ENCODE results near the gene FBXW12. TPM values are rescaled to one million over a fixed set of nuclear protein-coding genes. Genes with fewer than 3 reads are reported as not detected.

The FBXW12 gene
- total RNA-seq, 4 donors from 2014 or later = not detected

- DNase-seq (no peak), ATAC-seq (no peak)
- no peak overlapping the region for H3K4me3 ChIP-seq
- TF ChIP-seq CTCF (IDR thresholded peaks at IDR 0.05 in 4 of 5, conservative IDR thresholded peaks at IDR 0.05 in 1 of 5) = no peak
- TF ChIP-seq POLR2A (IDR thresholded peaks at IDR 0.05) = no peak
- H3K36me3 ChIP-seq = no peaks in the 10 kb centered on the region
- intact Hi-C loops (cut with DNase I; ENCODE audit: low total_unique reads) (no loop called here), in situ Hi-C loops (cut with MboI; ENCODE audit: low sequenced_read_pairs in 4 of 4) (no loop called here)
- no peaks in the 10 kb centered on the region for H3K27me3 ChIP-seq
- H3K27ac ChIP-seq = no peak overlapping the region
- H3K9me3 ChIP-seq = no peaks in the 10 kb centered on the region
- no peaks in the 10 kb centered on the region for H3K4me1 ChIP-seq
These were observed 40.5 kb downstream of the FBXW12 start for GRCh38 chr3:48412375-48413001.

GRCh38 chr3:48413086-48413485, 41.1 kb downstream of the FBXW12 start:
- intact Hi-C loops (cut with DNase I; ENCODE audit: low total_unique reads) = no loop called here
- H3K4me1 ChIP-seq = no peaks in the 10 kb centered on the region
- ATAC-seq (no peak), DNase-seq (no peak)
- H3K9me3 ChIP-seq = no peaks in the 10 kb centered on the region
- TF ChIP-seq CTCF (IDR thresholded peaks at IDR 0.05 in 4 of 5, conservative IDR thresholded peaks at IDR 0.05 in 1 of 5) (no peak), POLR2A (IDR thresholded peaks at IDR 0.05) (no peak)
- H3K36me3 ChIP-seq = no peaks in the 10 kb centered on the region
- H3K27ac ChIP-seq = no peak overlapping the region
- in situ Hi-C loops (cut with MboI; ENCODE audit: low sequenced_read_pairs in 4 of 4) = no loop called here
- H3K4me3 ChIP-seq = no peak overlapping the region
- H3K27me3 ChIP-seq = no peaks in the 10 kb centered on the region

- no peak overlapping the region for H3K4me3 ChIP-seq
- intact Hi-C loops (cut with DNase I; ENCODE audit: low total_unique reads) = no loop called here
- ATAC-seq (no peak), DNase-seq (no peak)
- no peak overlapping the region for H3K27ac ChIP-seq
- no peaks in the 10 kb centered on the region for H3K36me3 ChIP-seq
- in situ Hi-C loops (cut with MboI; ENCODE audit: low sequenced_read_pairs in 4 of 4) = no loop called here
- no peaks in the 10 kb centered on the region for H3K27me3 ChIP-seq
- TF ChIP-seq POLR2A (IDR thresholded peaks at IDR 0.05) (no peak), CTCF (IDR thresholded peaks at IDR 0.05 in 4 of 5, conservative IDR thresholded peaks at IDR 0.05 in 1 of 5) (no peak)
- H3K4me1 ChIP-seq = no peaks in the 10 kb centered on the region
- no peaks in the 10 kb centered on the region for H3K9me3 ChIP-seq
These were observed 41.6 kb downstream of the FBXW12 start for GRCh38 chr3:48413611-48414010.

- no peaks in the 10 kb centered on the region for H3K4me1 ChIP-seq
- H3K36me3 ChIP-seq = no peaks in the 10 kb centered on the region
- intact Hi-C loops (cut with DNase I; ENCODE audit: low total_unique reads) = no loop called here
- no peak for TF ChIP-seq CTCF (IDR thresholded peaks at IDR 0.05 in 4 of 5, conservative IDR thresholded peaks at IDR 0.05 in 1 of 5)
- no peak for TF ChIP-seq POLR2A (IDR thresholded peaks at IDR 0.05)
- H3K27ac ChIP-seq = no peak overlapping the region
- H3K27me3 ChIP-seq = no peaks in the 10 kb centered on the region
- DNase-seq = no peak
- ATAC-seq = no peak
- in situ Hi-C loops (cut with MboI; ENCODE audit: low sequenced_read_pairs in 4 of 4) = no loop called here
- no peaks in the 10 kb centered on the region for H3K9me3 ChIP-seq
- no peak overlapping the region for H3K4me3 ChIP-seq
These were observed 42.6 kb downstream of the FBXW12 start for GRCh38 chr3:48414376-48415250.
